Fibroblast of lung (primary cell): ENCODE data around the gene DOHH. TPM values are rescaled to one million over a fixed set of nuclear protein-coding genes. Genes with fewer than 3 reads are reported as not detected.

Source experiments
- DNase-seq, 2 donors: peaks; one replicate each; pipeline versions ENCODE4 v3.0.0 to v3.0.0-alpha.2; 2010; ENCODE audit warnings: low read depth in 2 of 2
- H2AFZ ChIP-seq: 2 replicates; pipeline ENCODE4 v1.5.1; 2012; ENCODE audit warnings: low read length, control low read depth, inconsistent platforms
- H3K27ac ChIP-seq: 2 replicates; pipeline ENCODE4 v1.5.1; 2011; ENCODE audit warnings: low read length, control low read depth; ENCODE audit not compliant: insufficient read depth
- H3K27me3 ChIP-seq: 2 replicates; pipeline ENCODE4 v1.5.1; 2011; ENCODE audit warnings: mild to moderate bottlenecking, low read length; ENCODE audit not compliant: control insufficient read depth, insufficient read depth
- H3K36me3 ChIP-seq: 2 replicates; pipeline ENCODE4 v1.5.1; 2011; ENCODE audit warnings: low read length; ENCODE audit not compliant: control insufficient read depth, insufficient read depth
- H3K4me1 ChIP-seq: 2 replicates; pipeline ENCODE4 v1.5.1; 2011; ENCODE audit warnings: low read length; ENCODE audit not compliant: control insufficient read depth, insufficient read depth; ENCODE audit errors: extremely low read depth
- H3K4me2 ChIP-seq: 2 replicates; pipeline ENCODE4 v1.5.1; 2011; ENCODE audit warnings: low read length, control low read depth; ENCODE audit not compliant: insufficient read depth; ENCODE audit errors: extremely low read depth
- H3K4me3 ChIP-seq, 4 experiments: fragments of 200-600 bp in 1 of 4; sonication (generic) in 1 of 4; replicated peaks in 1 of 4; 2 replicates each; pipeline ENCODE4 v1.5.1; 2011 to 2016; ENCODE audit warnings: low read length in 4 of 4, low read depth in 3 of 4, mild to moderate bottlenecking in 3 of 4, control low read depth in 2 of 4, inconsistent platforms in 1 of 4, mixed read lengths in 1 of 4; ENCODE audit not compliant: insufficient read depth in 1 of 4; ENCODE audit errors: control extremely low read depth in 1 of 4
- H3K79me2 ChIP-seq: 2 replicates; pipeline ENCODE4 v1.5.1; 2012; ENCODE audit warnings: mild to moderate bottlenecking, low read length, inconsistent platforms; ENCODE audit not compliant: control insufficient read depth, insufficient read depth
- H3K9ac ChIP-seq: 2 replicates; pipeline ENCODE4 v1.5.1; 2011; ENCODE audit warnings: mild to moderate bottlenecking, low read length, control low read depth; ENCODE audit not compliant: insufficient read depth
- H3K9me3 ChIP-seq: 2 replicates; pipeline ENCODE4 v1.5.1; 2012; ENCODE audit warnings: low read depth, low read length; ENCODE audit not compliant: control insufficient read depth, insufficient read depth
- H4K20me1 ChIP-seq: 2 replicates; pipeline ENCODE4 v1.5.1; 2011; ENCODE audit warnings: low read length; ENCODE audit not compliant: control insufficient read depth, insufficient read depth; ENCODE audit errors: extremely low read depth
- CTCF ChIP-seq, 2 donors: IDR thresholded peaks in 1 of 2; conservative IDR thresholded peaks in 1 of 2; 1 replicate in 1 of 2; 2 replicates in 1 of 2; pipeline ENCODE4 v1.5.1; 2011 to 2012; ENCODE audit warnings: low read length in 2 of 2, control low read depth in 1 of 2, inconsistent platforms in 1 of 2, low read depth in 1 of 2, mild to moderate bottlenecking in 1 of 2
- EZH2 ChIP-seq: IDR thresholded peaks from 2 replicates; pipeline ENCODE4 v1.5.1; 2012; ENCODE audit warnings: low read length, control low read depth, mild to moderate bottlenecking; ENCODE audit errors: missing control alignments
- polyA plus RNA-seq, 2 donors: library from polyadenylated mRNA; depleted of rRNA in 1 of 2; stranded (reverse) in 1 of 2; unstranded in 1 of 2; fragments of >200 nt; gene quantifications; 2 replicates each; pipeline ENCODE4 v1.2.1, GENCODE V29; 2011 to 2012; ENCODE audit warnings: missing spikeins in 1 of 2
- total RNA-seq: library from RNA; depleted of rRNA; stranded (reverse); fragments of >200 nt; gene quantifications from 2 replicates; pipeline ENCODE4 v1.2.1, GENCODE V29; 2014

The DOHH gene
- total and polyA plus RNA-seq, 2 donors (not counting 1 experiment from before 2014, with no cell fraction given): 4.1 to 10.1 TPM

- Histone ChIP-seq H3K4me1 (peaks cover 25% of the 10 kb centered on the region), H4K20me1 (no peaks in the 10 kb centered on the region), H3K4me3 (no peak overlapping the region), H3K79me2 (peaks cover 35% of the 10 kb centered on the region), H2AFZ (no peak overlapping the region), H3K4me2 (no peak overlapping the region), H3K36me3 (peaks cover 34% of the 10 kb centered on the region), H3K9me3 (no peaks in the 10 kb centered on the region), H3K27me3 (no peaks in the 10 kb centered on the region), H3K27ac (no peak overlapping the region), H3K9ac (no peak overlapping the region)
- DNase-seq: peak in 1 of 2 donors; percentile 25
- no peak for TF ChIP-seq CTCF (conservative IDR thresholded peaks at IDR 0.05 in 1 of 2, IDR thresholded peaks at IDR 0.05 in 1 of 2; ENCODE audit: low read depth in 1 of 2, low read length in 2 of 2)
- no peak for TF ChIP-seq EZH2
Measured at GRCh38 chr19:3455960-3456601, 44.4 kb downstream of the DOHH start.

GRCh38 chr19:3455393-3455955 is 45.0 kb downstream of the DOHH start:
- no peak for DNase-seq
- Histone ChIP-seq H3K27ac (no peak overlapping the region), H3K9ac (no peak overlapping the region), H3K36me3 (peaks cover 34% of the 10 kb centered on the region), H3K9me3 (no peaks in the 10 kb centered on the region), H3K79me2 (peaks cover 35% of the 10 kb centered on the region), H3K4me2 (no peak overlapping the region), H2AFZ (no peak overlapping the region), H3K27me3 (no peaks in the 10 kb centered on the region), H3K4me3 (no peak overlapping the region), H3K4me1 (peaks cover 25% of the 10 kb centered on the region), H4K20me1 (no peaks in the 10 kb centered on the region)
- TF ChIP-seq CTCF (conservative IDR thresholded peaks at IDR 0.05 in 1 of 2, IDR thresholded peaks at IDR 0.05 in 1 of 2; ENCODE audit: low read depth in 1 of 2, low read length in 2 of 2): no peak
- no peak for TF ChIP-seq EZH2

GRCh38 chr19:3454656-3455392 is 45.6 kb downstream of the DOHH start:
- no peak overlapping the region for H3K27ac ChIP-seq
- H3K79me2 ChIP-seq: peaks cover 32% of the 10 kb centered on the region

More at GRCh38 chr19:3454656-3455392, 45.6 kb downstream of the DOHH start:
- H3K36me3 ChIP-seq: peaks cover 32% of the 10 kb centered on the region
- H3K9me3 ChIP-seq: no peaks in the 10 kb centered on the region
- H3K4me3 ChIP-seq: no peak overlapping the region
- no peak overlapping the region for H2AFZ ChIP-seq
- no peak for DNase-seq
- TF ChIP-seq CTCF (conservative IDR thresholded peaks at IDR 0.05 in 1 of 2, IDR thresholded peaks at IDR 0.05 in 1 of 2; ENCODE audit: low read depth in 1 of 2, low read length in 2 of 2) (no peak), EZH2 (no peak)
- no peaks in the 10 kb centered on the region for H4K20me1 ChIP-seq
- no peak overlapping the region for H3K9ac ChIP-seq
- no peak overlapping the region for H3K4me2 ChIP-seq
- H3K4me1 ChIP-seq: peaks cover 22% of the 10 kb centered on the region
- no peaks in the 10 kb centered on the region for H3K27me3 ChIP-seq
